Neuronal stem cell (in vitro differentiated cells): ENCODE results near the gene OR14A16.

ENCODE experiments used
- DNase-seq: peaks from one replicate; pipeline ENCODE4 v3.0.0-alpha.2; 2013; ENCODE audit warnings: low spot score
- H2AFZ ChIP-seq: one replicate; pipeline ENCODE4 v1.6.1; 2013; ENCODE audit warnings: mild to moderate bottlenecking, low read length, inconsistent platforms
- H2AK5ac ChIP-seq: 2 replicates; pipeline ENCODE4 v1.6.1; 2013; ENCODE audit warnings: low read depth, mild to moderate bottlenecking, inconsistent platforms, low read length, moderate library complexity, mixed read lengths
- H2BK120ac ChIP-seq: 2 replicates; pipeline ENCODE4 v1.6.1; 2013; ENCODE audit warnings: low read depth, mild to moderate bottlenecking, inconsistent platforms, low read length, moderate library complexity, mixed read lengths
- H2BK12ac ChIP-seq: one replicate; pipeline ENCODE4 v1.6.1; 2013; ENCODE audit warnings: low read length, inconsistent platforms
- H2BK15ac ChIP-seq: 2 replicates; pipeline ENCODE4 v1.6.1; 2013; ENCODE audit warnings: mild to moderate bottlenecking, low read length, inconsistent platforms, mixed read lengths
- H2BK5ac ChIP-seq: one replicate; pipeline ENCODE4 v1.6.1; 2013; ENCODE audit warnings: inconsistent platforms, mild to moderate bottlenecking, low read length, moderate library complexity
- H3K14ac ChIP-seq: one replicate; pipeline ENCODE4 v1.6.1; 2013; ENCODE audit warnings: low read length, inconsistent platforms
- H3K18ac ChIP-seq: 2 replicates; pipeline ENCODE4 v1.6.1; 2013; ENCODE audit warnings: low read length, inconsistent platforms
- H3K23ac ChIP-seq: 2 replicates; pipeline ENCODE4 v1.6.1; 2013; ENCODE audit warnings: low read depth, mild to moderate bottlenecking, mixed read lengths, low read length, inconsistent platforms; ENCODE audit not compliant: poor library complexity
- H3K27ac ChIP-seq: replicated peaks from 3 replicates; pipeline ENCODE4 v1.5.1; 2013; ENCODE audit warnings: low read length, inconsistent platforms
- H3K27me3 ChIP-seq, 3 experiments: 2 replicates each; pipeline ENCODE4 v1.6.1; 2013; ENCODE audit warnings: low read length in 3 of 3, mild to moderate bottlenecking in 2 of 3, inconsistent platforms in 1 of 3, low read depth in 1 of 3, mixed read lengths in 1 of 3, moderate library complexity in 1 of 3; ENCODE audit not compliant: control insufficient read depth in 3 of 3, insufficient read depth in 3 of 3
- H3K36me3 ChIP-seq, 2 donors: replicated peaks in 1 of 2; 2 replicates each; pipeline ENCODE4 v1.6.1; 2013; ENCODE audit warnings: low read length in 2 of 2; ENCODE audit not compliant: control insufficient read depth in 2 of 2, insufficient read depth in 2 of 2
- H3K4ac ChIP-seq: 2 replicates; pipeline ENCODE4 v1.6.1; 2013; ENCODE audit warnings: inconsistent platforms, mild to moderate bottlenecking, low read length, moderate library complexity
- H3K4me1 ChIP-seq, 2 donors: 1 replicate in 1 of 2; 2 replicates in 1 of 2; pipeline ENCODE4 v1.6.1; 2013; ENCODE audit warnings: low read length in 2 of 2, low read depth in 1 of 2; ENCODE audit not compliant: control insufficient read depth in 2 of 2, insufficient read depth in 1 of 2
- H3K4me2 ChIP-seq: one replicate; pipeline ENCODE4 v1.6.1; 2013; ENCODE audit warnings: mild to moderate bottlenecking, low read length, inconsistent platforms; ENCODE audit not compliant: insufficient read depth, poor library complexity, severe bottlenecking
- H3K4me3 ChIP-seq, 2 donors: 2 replicates each; pipeline ENCODE4 v1.5.1; 2013; ENCODE audit warnings: low read length in 2 of 2, mild to moderate bottlenecking in 2 of 2, inconsistent platforms in 1 of 2, moderate library complexity in 1 of 2
- H3K79me1 ChIP-seq: one replicate; pipeline ENCODE4 v1.6.1; 2013; ENCODE audit warnings: low read depth, mild to moderate bottlenecking, inconsistent platforms, low read length, moderate library complexity
- H3K9ac ChIP-seq: one replicate; pipeline ENCODE4 v1.6.1; 2013; ENCODE audit warnings: mild to moderate bottlenecking, low read depth, low read length, inconsistent platforms; ENCODE audit not compliant: poor library complexity
- H3K9me3 ChIP-seq, 2 donors: replicated peaks in 1 of 2; 2 replicates each; pipeline versions ENCODE3 to v1.6.1; 2013; ENCODE audit warnings: low read length in 2 of 2, mild to moderate bottlenecking in 2 of 2, inconsistent platforms in 1 of 2, low read depth in 1 of 2, mixed read lengths in 1 of 2, moderate library complexity in 1 of 2; ENCODE audit not compliant: control insufficient read depth in 2 of 2, insufficient read depth in 1 of 2
- H4K8ac ChIP-seq: one replicate; pipeline ENCODE4 v1.6.1; 2013; ENCODE audit warnings: low read depth, mild to moderate bottlenecking, inconsistent platforms, low read length, moderate library complexity
- H4K91ac ChIP-seq: one replicate; pipeline ENCODE4 v1.6.1; 2013; ENCODE audit warnings: low read length, low read depth, mild to moderate bottlenecking, inconsistent platforms; ENCODE audit not compliant: poor library complexity
- WGBS, 2 donors: extraction: QIAGEN DNeasy Blood & Tissue Kit; methylation state at CpG; one replicate each; pipeline ENCODE4 v1.1.7; 2013; ENCODE audit warnings: missing lambda C conversion rate in 2 of 2, mixed read lengths in 1 of 2; ENCODE audit not compliant: insufficient read length in 2 of 2, insufficient replicate concordance in 1 of 2; ENCODE audit errors: extremely low coverage in 2 of 2; 5-methylcytosine and 5-hydroxymethylcytosine counted together

OR14A16 gene

GRCh38 chr1:247812637-247813036 is 11.3 kb downstream of the OR14A16 start:
- Histone ChIP-seq H2BK12ac (no peak overlapping the region), H3K4me2 (no peak overlapping the region), H2BK5ac (no peak overlapping the region), H3K4me1 (no peaks in the 10 kb centered on the region), H3K14ac (no peak overlapping the region), H2BK15ac (no peak overlapping the region), H3K4ac (no peak overlapping the region), H3K9ac (no peak overlapping the region), H3K23ac (no peak overlapping the region), H4K91ac (no peak overlapping the region), H2BK120ac (no peak overlapping the region), H3K27me3 (no peaks in the 10 kb centered on the region), H3K18ac (no peak overlapping the region), H3K27ac (no peak overlapping the region), H3K79me1 (no peaks in the 10 kb centered on the region), H2AK5ac (no peak overlapping the region), H3K36me3 (no peaks in the 10 kb centered on the region), H3K4me3 (no peak overlapping the region), H4K8ac (no peak overlapping the region), H3K9me3 (no peaks in the 10 kb centered on the region), H2AFZ (no peak overlapping the region)
- no peak for DNase-seq
- WGBS, 2 donors, result no CpG with 5 or more reads among the region's 2 CpGs

GRCh38 chr1:247797518-247797917 is 26.4 kb downstream of the OR14A16 start:
- H3K4me2 ChIP-seq, result no peak overlapping the region
- peaks cover 0 to 3% of the 10 kb centered on the region in 2 donors for H3K9me3 ChIP-seq
- H2BK120ac ChIP-seq, result no peak overlapping the region
- H3K79me1 ChIP-seq, result no peaks in the 10 kb centered on the region
- no CpG with 5 or more reads among the region's 2 CpGs for WGBS, 2 donors
- no peak overlapping the region for H2AFZ ChIP-seq
- no peaks in the 10 kb centered on the region for H3K27me3 ChIP-seq
- H4K91ac ChIP-seq, result no peak overlapping the region
- H3K18ac ChIP-seq, result no peak overlapping the region
- H3K27ac ChIP-seq, result no peak overlapping the region
- no peak overlapping the region for H3K23ac ChIP-seq
- H2BK12ac ChIP-seq, result no peak overlapping the region
- no peak overlapping the region for H2BK5ac ChIP-seq
- no peak overlapping the region for H3K9ac ChIP-seq
- no peaks in the 10 kb centered on the region for H3K36me3 ChIP-seq
- H4K8ac ChIP-seq, result no peak overlapping the region
- H3K14ac ChIP-seq, result no peak overlapping the region
- H3K4me3 ChIP-seq, result no peak overlapping the region
- no peak overlapping the region for H2AK5ac ChIP-seq
- no peak for DNase-seq
- no peak overlapping the region for H2BK15ac ChIP-seq
- H3K4me1 ChIP-seq, result no peaks in the 10 kb centered on the region
- no peak overlapping the region for H3K4ac ChIP-seq

- no peak overlapping the region for H3K4me3 ChIP-seq
- no peak overlapping the region for H3K9ac ChIP-seq
- no peaks in the 10 kb centered on the region for H3K4me1 ChIP-seq
- H3K27ac ChIP-seq, result no peak overlapping the region
- H4K8ac ChIP-seq, result no peak overlapping the region
- no peaks in the 10 kb centered on the region for H3K27me3 ChIP-seq
- H3K4ac ChIP-seq, result no peak overlapping the region
- H3K23ac ChIP-seq, result no peak overlapping the region
- no peak overlapping the region for H3K18ac ChIP-seq
- H2AFZ ChIP-seq, result no peak overlapping the region
- no peak overlapping the region for H3K4me2 ChIP-seq
- H2AK5ac ChIP-seq, result no peak overlapping the region
- no peak overlapping the region for H4K91ac ChIP-seq
- H2BK120ac ChIP-seq, result no peak overlapping the region
- no peaks in the 10 kb centered on the region for H3K79me1 ChIP-seq
- DNase-seq, result no peak
- H2BK15ac ChIP-seq, result no peak overlapping the region
- no peaks in the 10 kb centered on the region for H3K36me3 ChIP-seq
- H3K14ac ChIP-seq, result no peak overlapping the region
- H3K9me3 ChIP-seq, result no peaks in the 10 kb centered on the region
- H2BK5ac ChIP-seq, result no peak overlapping the region
- H2BK12ac ChIP-seq, result no peak overlapping the region
Measured at GRCh38 chr1:247769603-247770002, 54.3 kb downstream of the OR14A16 start.
